ENCODE measurements around the gene TRIM68.

- TF ChIP-seq MYNN (tag by site-specific recombination; IDR thresholded peaks at IDR 0.05; ENCODE audit: borderline replicate concordance): no peak
- no peak for TF ChIP-seq GFI1B (tag by site-specific recombination; IDR thresholded peaks at IDR 0.05)
- no peak for TF ChIP-seq CTCF (tag by site-specific recombination; IDR thresholded peaks at IDR 0.05)
- no peak for TF ChIP-seq SP2 (tag by site-specific recombination; IDR thresholded peaks at IDR 0.05)
- TF ChIP-seq ZNF350 (tag by site-specific recombination; IDR thresholded peaks at IDR 0.05): no peak
- TF ChIP-seq KLF7 (tag by site-specific recombination; IDR thresholded peaks at IDR 0.05; ENCODE audit: borderline replicate concordance): no peak
- no peak for TF ChIP-seq ZBTB7A (tag by site-specific recombination; IDR thresholded peaks at IDR 0.05; ENCODE audit: low read depth)
- no peak for TF ChIP-seq ZNF184 (tag by site-specific recombination; IDR thresholded peaks at IDR 0.05)
Observed at GRCh38 chr11:4647766-4648165, 39.7 kb upstream of the TRIM68 start.
